ENCODE data around the gene TM4SF20.
A peak's percentile ranks its signal among the peaks of the same experiment; 100 is the strongest.
"Not testable (repeated sequence)": the region's sequence is repeated elsewhere in the genome, so short reads cannot be mapped to it uniquely, and the experiment has no call there.

The TM4SF20 gene

DNA sequence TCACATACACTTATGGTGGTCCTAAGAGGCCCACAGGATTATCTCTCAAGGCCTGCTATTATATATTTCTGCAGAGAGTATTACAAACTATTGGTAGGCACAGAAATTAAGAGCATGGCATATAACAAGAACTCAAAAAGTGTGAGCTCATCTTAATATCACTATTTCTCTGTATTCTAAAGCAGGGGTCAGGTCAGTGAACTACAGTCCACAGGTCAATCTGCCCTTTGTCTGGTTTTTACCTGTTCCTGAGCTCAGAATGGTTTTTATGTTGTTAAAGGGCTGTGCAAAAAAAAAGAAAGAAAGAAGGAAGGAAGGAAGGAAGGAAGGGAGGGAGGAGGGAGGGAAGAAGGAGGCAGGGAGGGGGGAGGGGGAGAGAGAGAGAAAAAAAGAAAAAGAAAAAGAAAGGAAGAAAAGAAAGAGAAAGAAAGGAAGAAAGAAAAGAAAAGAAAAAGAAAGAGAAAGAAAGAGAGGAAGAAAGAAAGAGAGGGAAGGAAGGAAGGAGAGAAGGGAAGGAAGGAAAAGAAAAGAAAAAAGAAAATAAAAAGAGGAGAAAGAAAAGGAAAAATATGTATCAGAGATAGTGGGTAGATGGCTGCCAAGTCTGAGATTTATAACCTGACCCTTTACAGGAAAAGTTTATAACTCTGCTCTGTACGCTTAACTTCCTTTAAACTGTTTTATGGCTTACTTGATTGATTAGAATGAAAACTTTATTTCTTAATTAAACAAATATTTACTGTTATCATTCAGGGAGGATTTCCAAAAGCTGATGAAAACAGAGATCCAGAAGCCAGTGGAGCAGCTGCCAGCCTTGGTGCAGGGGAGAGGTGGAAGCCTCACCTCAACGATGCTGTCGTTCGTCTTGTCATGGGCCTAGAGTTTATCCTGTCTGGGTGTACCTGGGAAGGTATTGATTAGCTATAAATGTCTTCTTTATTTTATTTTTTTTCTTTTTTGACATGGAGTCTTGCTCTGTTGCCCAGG is 19.9 kb upstream of the TM4SF20 start:
- DNase-seq = no peak

DNA sequence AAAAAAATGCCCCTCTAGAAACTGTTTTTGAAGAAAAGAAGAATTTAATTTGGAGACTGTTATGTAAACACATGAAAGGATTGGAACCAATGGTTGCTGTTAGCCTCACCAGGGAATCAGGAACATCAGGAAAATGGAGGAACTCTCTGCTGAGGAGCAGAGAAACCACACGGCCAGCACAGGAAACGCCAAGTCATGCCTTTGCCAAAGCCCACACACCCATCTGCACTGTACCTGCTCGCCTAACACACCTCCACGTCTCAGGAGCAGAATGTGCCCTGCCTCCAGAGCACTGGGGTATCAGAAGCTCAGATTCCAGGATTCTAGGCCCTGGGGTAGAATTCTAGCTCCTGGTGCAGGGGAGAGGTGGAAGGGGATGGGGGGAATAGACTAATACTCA is 18.5 kb upstream of the TM4SF20 start:
- no peak for DNase-seq

DNA sequence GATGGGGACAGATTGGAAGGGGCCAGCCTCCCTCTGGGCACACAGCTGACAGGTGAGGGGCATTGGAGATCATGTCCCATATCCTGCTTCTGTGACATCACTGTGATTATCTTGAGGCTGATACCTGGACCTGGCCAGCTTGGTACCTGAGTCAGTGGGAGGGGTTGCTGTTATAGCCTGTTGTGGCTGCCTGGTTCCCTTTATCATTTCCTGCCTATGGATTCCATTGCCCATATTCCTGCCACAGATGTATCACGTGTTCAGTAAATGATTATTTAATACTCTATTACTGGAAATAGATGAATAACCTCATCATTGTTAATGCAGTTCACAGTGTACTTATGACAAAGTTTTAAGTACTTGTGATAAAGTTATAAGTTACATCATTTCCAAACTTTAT is 16.4 kb upstream of the TM4SF20 start:
- no peak for DNase-seq

DNA sequence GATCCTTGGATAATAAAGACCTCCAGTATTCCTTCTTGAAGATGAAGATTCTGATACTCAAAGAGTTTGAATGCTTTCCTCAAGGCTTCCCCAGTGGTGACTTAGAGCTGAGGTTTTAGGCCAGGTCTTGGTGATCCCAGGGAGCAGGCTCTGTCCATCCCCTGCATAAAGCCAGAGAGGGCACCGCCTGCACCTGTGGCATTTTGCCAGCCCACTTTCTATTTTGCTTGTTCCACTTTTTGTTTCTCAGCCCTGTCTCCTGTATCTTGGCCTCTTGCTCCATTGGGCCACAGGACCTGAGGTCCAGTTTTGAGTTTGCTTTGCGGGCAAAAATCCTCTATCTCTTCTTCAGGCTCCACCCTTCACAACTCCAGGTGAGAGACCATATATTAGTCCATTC is 15.3 kb upstream of the TM4SF20 start:
- DNase-seq = no peak

DNA sequence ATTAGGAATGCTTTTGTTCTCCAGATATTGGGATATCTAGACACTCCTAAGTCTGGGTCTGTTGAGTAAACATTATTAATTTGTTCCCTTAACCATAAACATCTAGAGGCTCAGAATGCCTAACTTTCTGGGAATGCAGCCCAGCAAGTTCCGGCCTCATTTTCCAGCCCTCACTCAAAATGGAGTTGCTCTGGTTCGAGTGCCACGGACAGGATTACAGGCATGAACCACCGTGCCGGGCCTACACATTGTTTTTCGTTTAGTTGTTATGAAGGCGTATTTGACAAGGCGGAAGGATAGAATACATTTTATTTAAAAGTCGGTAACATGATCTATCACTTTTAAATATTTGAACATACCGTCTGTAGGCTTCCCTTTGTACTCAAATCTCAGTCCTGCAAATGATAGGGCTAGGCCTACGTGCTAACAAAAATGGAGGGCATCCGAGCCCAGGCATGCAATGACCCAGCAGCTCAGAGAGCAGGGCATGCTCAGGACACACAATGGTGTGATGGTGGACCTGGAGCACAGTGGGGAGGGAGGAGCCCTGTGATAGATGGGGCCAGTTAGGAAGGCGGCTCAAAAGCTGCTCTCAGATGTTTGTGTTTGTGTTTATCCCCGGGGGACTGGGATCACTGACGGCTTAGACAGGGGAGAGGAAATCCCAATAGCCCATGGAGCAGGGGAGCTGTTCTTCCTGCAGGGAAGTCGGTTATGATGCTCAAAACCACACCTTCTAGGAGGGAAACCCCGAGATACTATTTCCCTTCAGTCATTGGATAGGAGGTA is 11.6 kb upstream of the TM4SF20 start:
- no peak for DNase-seq

DNA sequence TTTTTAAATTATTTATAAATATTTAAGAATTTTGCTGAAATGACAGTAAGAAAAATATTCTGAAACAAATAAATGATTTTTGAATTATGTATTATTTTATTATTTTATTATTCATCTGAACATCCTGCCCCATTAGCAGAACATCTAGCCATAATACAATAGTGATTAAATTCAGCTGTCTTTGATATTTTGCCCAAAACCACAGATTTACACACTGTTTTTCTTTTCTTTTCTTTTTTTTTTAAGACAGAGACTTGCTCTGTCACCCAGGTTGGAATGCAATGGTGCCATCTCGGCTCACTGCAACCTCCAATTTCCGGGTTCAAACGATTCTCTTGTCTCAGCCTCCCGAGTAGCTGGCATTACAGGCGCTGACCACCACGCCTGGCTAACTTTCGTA is 10.6 kb upstream of the TM4SF20 start:
- DNase-seq = no peak

DNA sequence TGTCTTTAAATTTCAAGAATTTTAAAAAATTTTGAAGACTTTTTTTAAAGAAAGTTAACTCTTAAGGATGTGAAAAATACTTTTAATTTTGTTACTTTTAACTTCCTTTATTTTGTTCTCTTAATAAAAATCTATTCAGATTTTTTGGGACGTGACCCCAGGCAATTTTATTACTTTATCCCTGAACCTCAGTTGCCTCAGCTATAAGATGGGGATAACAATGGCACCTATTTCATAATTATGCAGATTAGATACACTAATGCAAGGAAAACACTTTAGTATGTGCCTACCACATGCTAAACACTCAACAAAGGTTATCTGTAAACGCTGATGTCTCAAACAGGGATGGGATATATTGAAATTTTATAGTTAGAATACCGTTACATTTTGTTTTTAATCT is 10.1 kb upstream of the TM4SF20 start:
- no peak for DNase-seq

DNA sequence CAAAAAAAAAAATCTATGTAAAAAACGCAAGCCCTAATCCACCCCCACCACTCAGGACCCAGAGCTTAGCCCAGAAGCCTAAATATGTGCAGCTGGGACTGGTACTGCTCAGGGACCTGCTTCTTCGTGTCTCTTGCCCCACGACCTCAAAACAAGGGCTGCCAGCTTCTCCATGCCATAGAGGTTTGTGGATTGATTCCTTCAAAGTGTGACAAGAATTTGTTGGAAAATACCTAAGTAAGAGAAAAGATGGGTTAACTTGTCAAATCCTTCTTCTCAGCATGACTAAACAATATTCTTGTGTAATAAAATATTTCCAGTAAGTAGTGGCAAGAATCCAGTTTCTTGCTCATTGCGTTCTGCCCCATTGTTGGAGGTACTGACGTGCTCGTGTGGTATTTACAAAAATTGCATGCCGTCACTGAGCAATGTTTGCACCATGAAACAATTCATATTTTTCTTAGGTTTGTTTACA is 9.5 kb upstream of the TM4SF20 start:
- DNase-seq = no peak

DNA sequence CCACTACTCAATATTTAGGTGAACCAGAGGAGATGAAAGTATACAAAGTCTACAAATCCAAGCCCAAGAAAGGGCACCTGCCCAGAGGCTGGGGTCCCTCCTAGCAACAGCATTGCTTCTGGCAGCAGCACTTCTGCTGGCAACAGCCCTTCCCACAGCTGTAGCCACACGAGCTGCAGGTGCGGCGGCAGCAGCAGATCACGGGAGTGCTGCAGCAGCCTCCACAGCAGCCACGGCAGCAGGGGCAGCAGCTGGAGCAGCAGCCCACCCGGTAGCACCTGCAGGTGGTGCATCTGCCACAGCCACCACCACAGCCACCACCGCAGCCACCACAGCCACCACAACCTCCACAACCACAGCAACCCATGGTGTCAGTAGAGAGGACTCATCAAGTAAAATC is 8.5 kb upstream of the TM4SF20 start, which contains the start of gene SCYGR1:
Gene SCYGR1 (minus strand): TSS at position 367 of the 400 bp plus-strand sequence. CDS start 0 bp downstream, at position 367.
- not testable (repeated sequence) for DNase-seq

DNA sequence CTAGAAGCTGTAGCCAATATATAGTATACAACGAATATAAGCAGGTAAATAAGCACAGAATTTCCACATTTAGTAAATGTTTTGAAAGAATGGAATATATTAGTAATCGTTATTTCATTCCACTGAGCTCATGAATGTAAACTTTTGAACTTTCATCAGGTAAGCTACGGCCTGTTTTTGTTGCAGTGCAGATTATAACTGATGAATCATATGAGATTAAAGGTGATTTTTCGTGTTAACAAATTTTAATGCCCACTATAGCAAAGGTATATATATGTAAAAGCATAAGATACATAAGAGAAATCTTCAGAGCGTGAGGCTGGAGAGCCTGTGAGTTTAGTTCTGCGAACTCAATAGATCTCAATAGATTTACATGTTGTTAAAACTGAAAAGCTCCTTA is 7.5 kb upstream of the TM4SF20 start:
- no peak for DNase-seq

DNA sequence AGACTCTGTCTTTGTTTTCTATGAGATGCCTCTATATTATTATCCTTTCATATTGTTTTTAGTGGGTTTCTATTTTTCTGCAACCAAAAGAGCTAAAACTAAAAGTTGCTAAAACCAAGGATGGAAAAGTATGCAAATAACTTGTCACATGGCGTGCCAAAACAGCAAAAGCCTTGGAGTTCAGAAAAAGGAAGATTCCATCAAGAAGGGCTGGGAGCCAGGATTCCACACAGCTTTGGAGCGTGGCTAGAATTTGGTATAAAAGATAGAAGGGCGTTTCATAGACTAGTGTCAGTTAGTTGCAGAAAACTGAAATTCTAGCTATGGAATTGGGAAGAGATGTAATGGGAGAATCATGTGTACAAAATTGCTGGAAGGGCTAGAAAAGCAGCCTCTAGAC is 4.6 kb upstream of the TM4SF20 start:
- no peak for DNase-seq

DNA sequence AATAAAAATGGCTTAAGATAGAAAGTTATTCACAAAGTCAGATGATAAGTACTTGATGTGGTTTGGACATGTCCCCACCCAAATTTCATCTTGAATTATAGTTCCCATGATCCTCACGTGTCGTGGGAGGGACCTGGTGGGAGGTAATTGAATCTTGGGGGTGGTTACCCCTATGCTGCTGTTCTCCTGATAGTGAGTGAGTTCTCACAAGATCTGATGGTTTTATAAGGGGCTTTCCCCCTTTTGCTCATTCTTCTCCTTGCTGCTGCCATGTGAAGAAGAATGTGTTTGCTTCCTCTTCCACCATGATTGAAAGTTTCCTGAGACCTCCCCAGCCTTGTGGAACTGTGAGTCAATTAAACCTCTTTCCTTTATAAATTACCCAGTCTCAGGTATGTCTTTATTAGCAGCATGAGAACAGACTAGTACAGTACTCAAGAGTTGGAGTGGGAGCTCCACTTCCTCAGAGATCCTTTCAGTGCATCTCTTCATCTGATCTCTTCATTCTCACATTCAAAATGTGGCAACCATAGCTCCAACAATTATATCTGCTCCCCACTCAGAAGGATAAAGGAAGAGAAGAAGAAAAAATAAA is 3.2 kb upstream of the TM4SF20 start:
- peak in 1 of 2 donors; percentile 16 for DNase-seq

DNA sequence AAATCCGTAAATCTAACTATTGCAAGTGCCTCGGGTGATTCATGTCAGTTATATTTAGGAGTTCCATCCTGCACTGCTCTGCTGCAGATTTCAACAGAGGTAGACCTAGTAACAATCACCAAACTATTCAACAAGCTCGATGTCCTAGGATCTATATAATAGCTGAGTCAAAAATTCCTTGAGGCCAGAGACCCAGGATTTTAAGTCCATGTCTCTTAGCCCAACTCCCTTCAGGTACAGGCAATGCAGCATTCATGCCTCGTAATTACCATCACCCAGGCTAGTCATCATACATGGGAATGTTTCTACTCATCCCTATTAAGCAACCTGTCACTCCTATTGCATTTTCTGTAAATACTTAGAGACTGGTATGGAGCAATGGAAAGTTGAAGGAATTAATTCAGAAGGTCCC is 729 bp downstream of the TM4SF20 start:
- no peak for DNase-seq

DNA sequence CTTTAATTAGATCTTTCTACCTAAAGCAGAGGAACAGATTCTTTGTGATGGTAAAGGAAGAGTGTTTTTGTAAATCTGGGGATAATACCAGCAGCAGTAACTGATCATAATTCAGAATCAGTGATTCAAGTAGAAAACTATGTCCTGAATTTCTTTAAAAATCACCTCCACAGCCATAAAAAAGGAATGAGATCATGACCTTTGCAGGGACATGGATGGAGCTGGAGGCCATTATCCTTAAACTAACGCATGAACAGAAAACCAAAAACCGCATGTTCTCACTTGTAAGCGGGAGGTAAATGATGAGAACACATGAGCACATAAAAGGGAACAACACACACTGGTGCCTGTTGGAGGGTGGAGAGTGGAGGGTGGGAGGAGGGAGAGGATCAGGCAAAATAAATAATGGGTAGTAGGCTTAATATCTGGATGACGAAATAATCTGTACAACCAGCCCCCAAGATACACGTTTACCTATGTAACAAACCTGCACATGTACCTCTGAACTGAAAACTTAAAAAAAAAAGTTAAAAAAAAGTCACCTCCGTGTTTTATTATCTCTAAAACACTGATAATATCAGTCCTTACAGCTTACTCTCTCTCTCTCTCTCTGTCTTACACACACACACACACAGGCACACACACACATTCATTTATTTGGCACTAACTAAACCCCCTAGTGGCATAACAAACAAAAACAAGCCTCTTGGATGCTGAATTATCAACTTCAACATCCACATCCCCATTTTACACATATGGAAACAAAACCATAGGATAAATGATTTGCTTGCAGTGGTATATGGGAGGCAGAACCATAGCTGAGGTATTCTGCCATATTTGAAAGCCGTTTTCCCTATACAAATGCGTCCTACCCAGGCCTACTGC is 1.4 kb downstream of the TM4SF20 start:
- no peak for DNase-seq

DNA sequence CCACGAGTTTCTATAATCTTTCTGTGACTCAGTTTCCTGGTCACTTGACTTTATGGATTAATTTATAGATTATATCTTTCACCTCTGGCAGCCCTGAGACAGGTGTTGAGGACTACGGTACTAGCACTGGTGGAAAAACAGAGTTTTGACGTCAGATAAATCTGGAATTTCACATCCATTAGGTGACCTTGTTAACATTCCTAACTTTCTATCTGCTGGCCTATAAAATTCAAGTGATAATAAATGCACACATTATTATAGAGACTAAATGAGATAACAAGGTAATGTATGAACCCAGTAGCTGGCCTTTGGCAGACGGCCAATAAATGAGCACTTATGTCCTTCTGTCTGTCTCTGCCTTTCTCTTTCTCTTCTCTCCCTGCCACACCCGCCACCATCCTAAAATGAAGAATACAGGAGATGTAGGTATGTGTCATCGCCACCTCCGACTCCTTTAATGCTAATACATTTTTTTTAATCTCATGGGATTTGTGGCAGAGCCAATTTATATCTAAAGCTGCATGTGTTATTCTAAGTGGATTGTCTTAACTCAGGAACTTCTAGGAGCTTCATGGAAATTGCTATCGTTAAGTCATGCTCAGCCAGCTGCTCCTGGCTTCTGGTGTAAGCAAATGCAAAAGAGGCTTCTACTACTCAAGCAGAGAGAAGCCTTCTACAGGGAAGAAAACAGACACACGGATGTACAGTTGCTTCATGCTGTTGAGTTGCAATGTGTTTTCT is 2.3 kb downstream of the TM4SF20 start:
- no peak for DNase-seq

DNA sequence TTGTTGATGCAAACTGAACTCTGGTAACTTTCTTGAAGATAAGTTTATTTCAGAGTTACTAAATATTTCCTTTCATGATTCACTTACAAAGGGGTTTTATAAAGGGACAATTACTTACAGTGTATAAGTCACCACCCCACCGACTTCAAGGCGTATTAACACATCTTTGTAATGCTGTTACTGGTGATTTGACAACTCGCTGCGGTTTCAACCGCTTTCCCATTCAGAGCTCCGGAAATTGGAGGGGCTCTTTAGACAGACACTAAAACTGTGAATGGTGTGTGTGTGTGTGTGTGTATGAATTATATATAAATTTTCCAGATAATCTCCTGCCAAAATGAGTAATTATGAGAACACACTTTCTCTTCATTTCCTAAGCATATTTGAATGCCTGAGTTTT is 4.9 kb downstream of the TM4SF20 start:
- peak; percentile 12 to 18 for DNase-seq

DNA sequence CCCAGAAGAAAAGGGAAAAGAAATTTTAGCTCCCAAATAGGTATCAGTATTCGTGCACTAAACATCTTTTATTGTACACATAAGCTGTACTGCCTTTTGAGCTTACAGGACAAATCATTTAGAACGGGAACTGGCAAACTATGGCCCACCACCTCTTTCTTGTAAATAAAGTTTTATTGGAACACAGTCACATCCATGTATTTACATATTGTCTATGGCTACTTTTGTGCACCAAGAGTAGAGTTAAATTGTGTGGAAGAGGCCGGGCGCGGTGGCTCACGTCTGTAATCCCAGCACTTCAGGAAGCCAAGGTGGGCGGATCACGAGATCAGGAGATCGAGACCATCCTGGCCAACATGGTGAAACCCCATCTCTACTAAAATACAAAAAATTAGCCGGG is 5.7 kb downstream of the TM4SF20 start:
- DNase-seq = no peak

DNA sequence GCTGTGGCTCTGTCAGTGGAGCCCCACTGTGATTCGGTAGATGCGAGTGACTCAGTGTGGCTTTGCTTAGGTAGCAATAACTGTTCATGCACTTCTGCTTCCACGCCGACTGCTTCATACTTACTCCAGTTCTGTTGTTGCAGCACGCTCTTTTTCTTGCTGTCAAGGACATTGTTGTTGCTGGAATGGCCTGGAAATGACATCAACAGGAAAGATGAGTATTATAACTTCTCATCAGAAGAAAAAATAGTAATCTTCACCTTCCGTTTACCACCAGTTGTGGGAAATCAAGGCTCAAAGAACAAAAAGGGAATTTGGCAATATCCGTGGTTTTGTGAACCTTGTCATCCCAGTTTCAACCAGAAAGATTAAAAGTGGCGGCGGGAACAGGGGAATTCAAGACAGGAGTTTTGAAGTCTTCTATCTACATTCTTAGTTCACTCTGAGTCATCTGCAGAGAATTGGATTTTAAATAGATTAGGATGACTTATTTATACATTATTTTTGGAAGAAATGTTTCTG is 8.3 kb downstream of the TM4SF20 start:
- no peak for DNase-seq

DNA sequence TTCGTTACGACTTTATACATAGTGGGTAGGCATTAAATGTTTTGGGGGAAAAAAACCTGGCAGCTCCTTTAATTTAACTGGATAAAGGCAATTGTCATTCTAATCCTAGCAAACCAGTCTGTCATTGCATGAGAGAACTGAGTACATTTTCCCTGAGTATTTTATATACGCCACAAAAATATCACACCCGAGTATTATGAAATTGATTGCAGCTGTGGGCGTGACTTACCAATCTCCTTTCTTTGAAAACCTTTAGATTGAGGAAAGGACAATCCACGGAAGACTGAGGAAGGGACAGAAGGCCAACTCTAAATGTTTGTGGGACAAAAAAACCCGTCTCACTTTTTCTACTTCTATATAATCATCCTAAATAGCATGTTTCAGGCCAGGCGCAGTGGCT is 9.0 kb downstream of the TM4SF20 start:
- no peak for DNase-seq

DNA sequence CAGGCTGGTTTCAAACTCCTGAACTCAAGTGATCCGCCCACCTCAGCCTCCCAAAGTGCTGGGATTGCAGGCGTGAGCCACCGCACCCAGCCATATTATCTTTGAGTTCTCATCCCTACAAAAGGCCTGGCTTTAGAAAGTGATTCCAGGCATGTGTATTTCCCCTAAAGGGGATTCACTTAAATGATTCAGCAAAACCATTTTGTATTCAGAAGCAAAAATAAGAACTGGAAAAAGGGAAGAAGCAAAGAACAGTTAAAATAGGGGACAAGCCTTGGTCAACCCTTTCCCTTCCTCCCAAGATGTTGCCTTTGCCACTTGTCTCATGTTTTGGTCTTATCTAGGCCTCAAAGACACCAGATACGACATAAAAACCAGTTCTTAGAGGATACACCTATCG is 10.5 kb downstream of the TM4SF20 start:
- no peak for DNase-seq

DNA sequence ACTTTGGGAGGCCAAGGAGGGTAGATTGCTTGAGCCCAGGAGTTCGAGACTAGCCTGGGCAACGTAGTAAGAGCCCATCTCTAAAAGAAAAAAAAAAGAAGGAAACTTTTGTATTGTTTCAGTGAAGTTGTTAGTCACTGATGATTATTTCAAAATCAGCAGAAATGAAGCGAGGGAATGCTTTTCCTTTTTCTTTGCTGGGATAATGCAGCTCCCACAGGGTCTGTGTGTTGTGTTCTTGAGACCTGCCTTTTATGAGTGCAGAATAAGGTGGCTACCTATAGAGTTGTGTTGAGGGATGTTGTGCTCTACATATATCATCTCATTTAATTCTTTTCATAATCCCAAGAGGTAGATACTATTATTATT is 11.7 kb downstream of the TM4SF20 start:
- DNase-seq = no peak
